Measurements from ENCODE around the gene VTI1A.
A peak's percentile ranks its signal among the peaks of the same experiment; 100 is the strongest.
"Not testable (repeated sequence)": the region's sequence is repeated elsewhere in the genome, so short reads cannot be mapped to it uniquely, and the experiment has no call there.

Gene VTI1A

DNA sequence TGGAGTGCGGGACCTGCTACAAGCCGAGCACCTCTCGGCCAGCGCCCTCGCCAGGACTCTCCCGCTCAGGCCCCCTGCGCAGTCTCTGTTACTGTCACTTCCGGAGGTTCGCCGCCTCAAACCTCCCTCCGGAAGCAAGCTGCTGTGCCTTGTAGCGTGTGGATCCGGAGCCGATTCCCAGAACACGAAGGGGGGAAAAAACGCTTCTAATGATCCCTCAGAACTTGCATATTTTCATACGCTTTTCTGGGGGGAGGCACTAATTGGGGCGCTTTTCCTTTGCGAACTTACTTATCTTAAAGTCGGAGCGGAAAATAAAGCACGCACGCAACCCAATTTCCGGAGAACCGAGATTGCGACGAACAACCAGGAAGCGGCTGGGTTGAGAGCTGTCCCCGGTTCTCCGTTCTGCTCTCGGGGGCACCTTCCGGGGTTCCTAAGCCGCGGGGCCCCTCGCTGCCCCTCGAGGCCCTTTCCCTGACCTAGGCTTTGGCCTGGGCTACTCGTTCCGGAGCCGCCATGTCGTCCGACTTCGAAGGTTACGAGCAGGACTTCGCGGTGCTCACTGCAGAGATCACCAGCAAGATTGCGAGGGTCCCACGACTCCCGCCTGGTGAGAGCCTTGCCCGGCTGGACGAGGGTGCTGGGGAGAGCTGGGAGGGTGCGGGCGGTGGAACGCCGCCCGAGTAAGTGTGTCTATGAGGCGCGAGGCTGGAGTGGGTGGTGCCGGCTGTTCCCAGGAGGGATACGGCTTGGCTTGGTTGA, at the start of gene VTI1A, which contains the start of gene ZDHHC6:
Gene VTI1A (plus strand): TSS at position 361 of the 765 bp plus-strand sequence. CDS start 159 bp downstream, at position 520.
Gene ZDHHC6 (minus strand): TSS at position 60 of the 765 bp plus-strand sequence. CDS start 1,478 bp downstream, outside the sequence.
- peaks cover 36% of the 10 kb centered on the region for H3K4me1 Mint-ChIP-seq (ENCODE audit: low read depth)
- H3K9me3 Mint-ChIP-seq, result no peaks in the 10 kb centered on the region
- H3K27me3 Mint-ChIP-seq (ENCODE audit: low read depth), result no peaks in the 10 kb centered on the region
- peak within 1 kb of the TSS; percentile 96 for H3K4me3 Mint-ChIP-seq
- peak within 1 kb of the TSS; percentile 91 for H3K27ac Mint-ChIP-seq
- H3K36me3 Mint-ChIP-seq (ENCODE audit: low read depth), result peaks cover 24% of the 10 kb centered on the region

DNA sequence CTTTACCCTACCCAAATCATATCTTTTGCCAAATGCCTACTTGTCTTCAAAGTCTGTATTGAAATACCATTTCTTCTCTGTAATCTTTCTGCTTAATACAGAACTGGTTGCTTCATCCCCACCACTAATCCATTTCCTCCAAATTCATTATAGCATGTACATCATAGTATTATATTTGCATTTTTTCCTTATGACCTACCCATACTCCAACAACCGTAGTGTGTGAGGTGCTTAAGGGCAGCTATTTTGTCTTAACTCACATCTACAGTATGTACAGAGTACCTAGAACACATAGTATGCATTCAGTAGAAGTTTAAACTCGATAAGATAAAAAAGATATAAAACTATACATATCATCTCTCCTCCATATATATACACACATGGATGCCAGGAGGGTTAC, 49.4 kb upstream of the VTI1A start:
- Mint-ChIP-seq H3K27ac (no peak overlapping the region), H3K9me3 (no peaks in the 10 kb centered on the region), H3K4me3 (no peak overlapping the region), H3K36me3 (ENCODE audit: low read depth) (peaks cover 23% of the 10 kb centered on the region), H3K27me3 (ENCODE audit: low read depth) (no peaks in the 10 kb centered on the region), H3K4me1 (ENCODE audit: low read depth) (peaks cover 6% of the 10 kb centered on the region)

DNA sequence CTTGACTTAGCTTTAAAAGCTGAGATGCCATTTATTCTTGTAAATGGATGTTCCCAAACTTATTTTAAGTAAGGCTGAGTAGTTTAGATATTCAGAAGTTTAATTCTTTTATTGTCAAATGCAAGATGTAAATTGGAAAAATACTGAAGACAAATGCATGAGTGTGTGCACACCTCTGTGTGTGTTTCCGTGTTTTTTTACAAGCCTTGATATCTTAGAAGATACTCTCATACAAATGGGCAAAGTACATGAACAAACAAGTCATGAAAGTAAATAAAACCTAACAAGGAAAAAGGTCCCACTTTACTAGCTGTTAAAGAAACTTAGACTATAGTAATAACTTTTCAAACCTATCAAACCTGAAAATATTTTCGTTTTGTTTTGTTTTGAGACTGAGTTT, 44.1 kb upstream of the VTI1A start:
- Mint-ChIP-seq H3K27ac (no peak overlapping the region), H3K9me3 (peaks cover 13% of the 10 kb centered on the region)

DNA sequence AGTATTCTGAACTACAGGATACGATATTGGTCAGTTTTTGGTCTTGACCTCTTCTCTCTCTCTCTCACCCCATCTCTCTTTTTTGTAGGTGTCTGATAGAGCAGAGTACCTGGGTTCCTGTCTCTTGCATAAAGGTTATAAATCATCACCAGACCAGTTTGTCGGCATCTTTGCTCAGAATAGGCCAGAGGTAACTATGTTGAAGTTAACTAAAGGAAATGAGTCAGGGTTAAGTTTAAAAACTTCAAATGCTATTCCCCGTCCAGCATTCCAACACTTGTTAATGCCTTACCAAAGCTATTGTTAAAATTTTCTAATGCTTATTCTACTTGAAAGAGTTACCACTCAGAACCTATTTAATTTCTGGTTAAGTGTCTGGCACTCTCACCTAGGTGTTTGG, 42.4 kb upstream of the VTI1A start:
- H3K36me3 Mint-ChIP-seq (ENCODE audit: low read depth), result peaks cover 62% of the 10 kb centered on the region
- H3K4me1 Mint-ChIP-seq (ENCODE audit: low read depth), result no peaks in the 10 kb centered on the region
- H3K27ac Mint-ChIP-seq, result no peak overlapping the region
- no peaks in the 10 kb centered on the region for H3K27me3 Mint-ChIP-seq (ENCODE audit: low read depth)
- peaks cover 13% of the 10 kb centered on the region for H3K9me3 Mint-ChIP-seq
- no peak overlapping the region for H3K4me3 Mint-ChIP-seq

More for the DNA sequence above, 44.1 kb upstream of the VTI1A start:
- H3K4me3 Mint-ChIP-seq, result no peak overlapping the region
- no peaks in the 10 kb centered on the region for H3K27me3 Mint-ChIP-seq (ENCODE audit: low read depth)
- peaks cover 54% of the 10 kb centered on the region for H3K36me3 Mint-ChIP-seq (ENCODE audit: low read depth)
- H3K4me1 Mint-ChIP-seq (ENCODE audit: low read depth), result no peaks in the 10 kb centered on the region

DNA sequence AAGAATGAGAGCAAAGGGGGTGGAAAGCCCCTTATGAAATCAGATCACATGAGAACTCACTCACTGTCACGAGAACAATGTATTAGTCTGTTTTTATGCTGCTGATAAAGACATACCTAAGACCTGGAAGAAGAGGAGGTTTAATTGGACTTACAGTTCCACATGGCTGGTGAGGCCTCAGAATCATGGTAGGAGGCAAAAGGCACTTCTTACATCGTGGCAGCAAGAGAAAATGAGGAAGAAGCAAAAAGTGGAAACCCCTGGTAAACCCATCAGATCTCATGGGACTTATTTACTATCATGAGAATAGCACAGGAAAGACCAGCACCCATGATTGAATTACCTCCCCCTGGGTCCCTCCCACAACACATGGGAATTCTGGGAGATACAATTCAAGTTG, 40.2 kb upstream of the VTI1A start:
- H3K4me1 Mint-ChIP-seq (ENCODE audit: low read depth); H3K27ac Mint-ChIP-seq; H3K4me3 Mint-ChIP-seq; H3K27me3 Mint-ChIP-seq (ENCODE audit: low read depth): not testable (repeated sequence)
- H3K36me3 Mint-ChIP-seq (ENCODE audit: low read depth), result peaks cover 68% of the 10 kb centered on the region
- peaks cover 13% of the 10 kb centered on the region for H3K9me3 Mint-ChIP-seq

DNA sequence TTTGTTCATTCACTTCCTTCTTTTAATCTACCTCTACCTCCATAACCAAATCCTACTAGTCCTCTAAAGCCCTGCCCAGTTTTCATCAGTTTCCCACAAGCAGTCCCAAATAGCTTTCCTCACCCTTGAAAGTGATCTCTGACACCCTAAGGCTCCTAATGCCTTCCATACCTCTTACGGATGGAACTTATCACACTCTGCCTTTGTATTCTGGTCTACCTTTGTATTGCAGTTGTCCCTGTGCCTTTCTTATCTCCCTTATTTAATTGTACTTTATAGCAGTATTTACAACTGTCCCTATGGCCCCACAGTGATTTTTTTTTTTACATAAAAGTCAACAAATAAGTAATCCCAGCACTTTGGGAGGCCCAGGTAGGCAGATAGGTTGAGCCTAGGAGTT, 39.3 kb upstream of the VTI1A start:
- Mint-ChIP-seq H3K4me1 (ENCODE audit: low read depth) (no peaks in the 10 kb centered on the region), H3K27ac (peak overlapping the region; percentile 8), H3K36me3 (ENCODE audit: low read depth) (peaks cover 67% of the 10 kb centered on the region), H3K4me3 (no peak overlapping the region), H3K9me3 (peaks cover 13% of the 10 kb centered on the region), H3K27me3 (ENCODE audit: low read depth) (no peaks in the 10 kb centered on the region)

DNA sequence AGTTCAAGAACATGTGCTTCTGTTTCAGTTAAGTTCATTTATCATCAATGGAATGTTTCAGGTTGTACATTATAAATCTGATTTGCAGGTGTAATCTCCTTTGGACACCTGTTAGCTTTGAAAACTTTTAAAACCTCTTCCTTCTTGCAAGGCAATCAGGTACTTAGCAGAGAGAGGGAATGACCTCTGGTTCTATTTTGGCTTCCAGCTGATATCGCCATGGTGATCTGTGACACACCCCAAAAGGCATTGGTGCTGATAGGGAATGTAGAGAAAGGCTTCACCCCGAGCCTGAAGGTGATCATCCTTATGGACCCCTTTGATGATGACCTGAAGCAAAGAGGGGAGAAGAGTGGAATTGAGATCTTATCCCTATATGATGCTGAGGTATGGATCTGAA, 37.7 kb upstream of the VTI1A start:
- Mint-ChIP-seq H3K36me3 (ENCODE audit: low read depth) (peaks cover 63% of the 10 kb centered on the region), H3K9me3 (peaks cover 13% of the 10 kb centered on the region), H3K4me3 (no peak overlapping the region), H3K27ac (no peak overlapping the region), H3K4me1 (ENCODE audit: low read depth) (no peaks in the 10 kb centered on the region), H3K27me3 (ENCODE audit: low read depth) (no peaks in the 10 kb centered on the region)

DNA sequence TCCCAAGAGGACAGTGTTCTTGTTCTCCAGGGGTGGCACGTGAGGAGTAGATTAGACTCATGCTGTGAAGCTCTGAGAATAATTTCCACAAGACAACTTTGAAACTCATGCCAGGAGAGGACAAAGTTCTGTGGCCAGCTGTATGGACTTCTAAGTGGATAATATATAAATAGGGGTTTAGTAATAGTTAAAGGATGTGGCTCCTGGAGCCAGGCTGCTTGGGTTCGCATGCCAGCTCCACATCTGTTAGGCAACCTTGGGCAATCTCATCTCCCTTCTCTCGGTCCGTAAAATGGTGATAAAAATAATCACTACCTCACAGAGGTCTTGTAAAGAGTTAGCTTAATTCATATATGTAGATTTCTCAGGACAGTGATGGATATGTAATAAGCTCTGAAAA, 37.3 kb upstream of the VTI1A start:
- Mint-ChIP-seq H3K27me3 (ENCODE audit: low read depth) (no peaks in the 10 kb centered on the region), H3K9me3 (peaks cover 13% of the 10 kb centered on the region), H3K36me3 (ENCODE audit: low read depth) (peaks cover 61% of the 10 kb centered on the region), H3K27ac (no peak overlapping the region), H3K4me1 (ENCODE audit: low read depth) (no peaks in the 10 kb centered on the region), H3K4me3 (no peak overlapping the region)

DNA sequence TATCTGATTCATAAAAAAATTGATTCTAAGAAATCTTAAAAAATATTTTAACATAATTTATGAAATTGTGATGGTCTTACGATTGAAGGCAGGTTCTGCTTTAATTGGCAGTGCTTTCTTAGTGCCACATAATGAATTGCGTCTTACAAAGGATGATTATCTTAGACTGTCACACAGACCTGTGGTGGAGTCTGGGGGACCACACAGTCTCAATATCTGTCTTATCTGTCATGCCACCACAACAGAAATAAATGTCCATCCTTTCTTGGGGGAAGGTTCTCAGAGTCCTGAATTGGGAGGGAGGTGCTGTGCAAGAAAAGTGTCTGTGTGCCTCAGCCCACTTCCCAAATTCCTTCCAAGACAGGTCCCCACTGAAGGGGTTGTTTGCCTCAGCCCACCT, 34.3 kb upstream of the VTI1A start:
- Mint-ChIP-seq H3K27me3 (ENCODE audit: low read depth) (no peaks in the 10 kb centered on the region), H3K4me3 (no peak overlapping the region), H3K4me1 (ENCODE audit: low read depth) (no peaks in the 10 kb centered on the region), H3K27ac (no peak overlapping the region), H3K36me3 (ENCODE audit: low read depth) (peaks cover 54% of the 10 kb centered on the region), H3K9me3 (no peaks in the 10 kb centered on the region)

DNA sequence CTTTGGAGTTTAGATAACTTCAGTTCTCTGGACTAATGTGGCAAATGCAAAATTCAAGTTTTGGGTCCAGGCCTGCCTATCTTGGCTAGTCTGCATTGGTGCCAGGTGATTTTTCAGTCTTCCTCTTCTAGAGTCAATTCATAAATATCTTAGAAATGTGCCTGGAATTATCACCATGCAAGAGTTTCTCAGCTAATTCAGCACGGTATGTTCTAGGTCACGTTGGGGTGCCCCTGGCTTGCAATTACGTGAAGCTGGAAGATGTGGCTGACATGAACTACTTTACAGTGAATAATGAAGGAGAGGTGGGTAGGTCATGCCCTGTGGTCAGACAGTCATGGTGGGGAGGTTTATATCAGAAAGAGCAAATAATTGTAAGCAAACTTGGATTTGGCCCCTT, 25.3 kb upstream of the VTI1A start:
- no peaks in the 10 kb centered on the region for H3K9me3 Mint-ChIP-seq
- H3K27me3 Mint-ChIP-seq (ENCODE audit: low read depth), result no peaks in the 10 kb centered on the region
- H3K27ac Mint-ChIP-seq, result no peak overlapping the region
- H3K4me3 Mint-ChIP-seq, result no peak overlapping the region
- H3K4me1 Mint-ChIP-seq (ENCODE audit: low read depth), result no peaks in the 10 kb centered on the region
- peaks cover 35% of the 10 kb centered on the region for H3K36me3 Mint-ChIP-seq (ENCODE audit: low read depth)

DNA sequence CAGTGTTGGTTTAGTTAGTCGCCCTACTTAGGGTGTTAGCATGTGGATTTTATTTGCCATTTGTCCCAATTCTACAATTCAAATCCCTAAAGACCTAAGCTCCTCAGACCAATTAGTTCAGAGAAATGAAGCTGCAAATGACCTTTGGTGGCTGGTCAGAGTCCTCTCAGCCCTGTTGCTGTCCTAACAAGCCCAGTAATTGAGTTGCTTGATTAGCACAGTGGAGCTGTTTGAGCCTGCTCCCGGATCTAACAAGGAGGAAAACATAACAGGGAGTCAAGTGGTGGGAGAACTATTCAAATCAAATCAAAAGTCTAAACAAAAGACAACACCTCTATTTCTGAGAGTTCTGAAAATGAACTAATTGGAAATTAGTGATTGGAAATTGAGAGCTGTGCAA, 22.4 kb upstream of the VTI1A start:
- H3K36me3 Mint-ChIP-seq (ENCODE audit: low read depth), result peaks cover 49% of the 10 kb centered on the region
- no peak overlapping the region for H3K27ac Mint-ChIP-seq
- H3K27me3 Mint-ChIP-seq (ENCODE audit: low read depth), result no peaks in the 10 kb centered on the region
- H3K4me3 Mint-ChIP-seq, result no peak overlapping the region
- H3K4me1 Mint-ChIP-seq (ENCODE audit: low read depth), result no peaks in the 10 kb centered on the region
- H3K9me3 Mint-ChIP-seq, result no peaks in the 10 kb centered on the region

DNA sequence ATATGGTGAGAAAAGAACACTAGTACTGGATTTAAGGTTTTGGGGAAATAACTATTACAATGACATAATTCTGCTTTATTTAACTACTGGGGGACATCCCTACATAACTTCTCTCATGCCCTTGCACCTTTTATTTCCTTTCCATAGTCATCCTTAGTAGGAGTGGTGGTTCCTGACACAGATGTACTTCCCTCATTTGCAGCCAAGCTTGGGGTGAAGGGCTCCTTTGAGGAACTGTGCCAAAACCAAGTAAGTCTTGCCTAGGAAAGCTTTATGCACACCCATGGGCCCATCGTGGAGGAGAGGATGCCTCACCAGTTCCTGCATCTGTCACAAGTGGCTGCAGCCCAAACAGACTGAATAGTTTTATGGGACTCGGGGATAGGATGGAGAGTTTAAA, 20.9 kb upstream of the VTI1A start:
- no peaks in the 10 kb centered on the region for H3K4me1 Mint-ChIP-seq (ENCODE audit: low read depth)
- H3K36me3 Mint-ChIP-seq (ENCODE audit: low read depth), result peaks cover 49% of the 10 kb centered on the region
- H3K27ac Mint-ChIP-seq, result no peak overlapping the region
- no peaks in the 10 kb centered on the region for H3K27me3 Mint-ChIP-seq (ENCODE audit: low read depth)
- H3K4me3 Mint-ChIP-seq, result no peak overlapping the region
- H3K9me3 Mint-ChIP-seq, result no peaks in the 10 kb centered on the region

DNA sequence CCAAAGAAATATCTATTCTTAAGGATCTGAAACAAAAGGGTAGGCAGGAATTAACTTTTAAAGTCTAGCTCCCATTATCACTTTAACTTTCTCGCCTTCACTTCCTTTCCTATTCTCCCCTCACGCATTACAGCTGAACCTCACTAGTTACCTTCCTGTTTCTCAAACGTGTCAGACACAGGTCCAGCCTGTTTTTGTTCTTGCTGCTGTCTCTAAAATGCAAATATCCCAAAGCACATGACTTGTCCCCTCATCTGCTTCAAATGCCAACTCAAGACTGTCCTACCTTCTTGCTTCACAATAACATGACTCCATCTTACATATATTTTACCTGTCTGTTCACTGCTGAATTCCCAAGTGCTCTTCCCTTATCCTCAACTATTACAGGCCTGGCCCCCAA, 17.9 kb upstream of the VTI1A start:
- H3K27ac Mint-ChIP-seq, result no peak overlapping the region
- H3K27me3 Mint-ChIP-seq (ENCODE audit: low read depth), result no peaks in the 10 kb centered on the region
- H3K36me3 Mint-ChIP-seq (ENCODE audit: low read depth), result peaks cover 49% of the 10 kb centered on the region
- H3K4me1 Mint-ChIP-seq (ENCODE audit: low read depth), result no peaks in the 10 kb centered on the region
- no peaks in the 10 kb centered on the region for H3K9me3 Mint-ChIP-seq
- no peak overlapping the region for H3K4me3 Mint-ChIP-seq

DNA sequence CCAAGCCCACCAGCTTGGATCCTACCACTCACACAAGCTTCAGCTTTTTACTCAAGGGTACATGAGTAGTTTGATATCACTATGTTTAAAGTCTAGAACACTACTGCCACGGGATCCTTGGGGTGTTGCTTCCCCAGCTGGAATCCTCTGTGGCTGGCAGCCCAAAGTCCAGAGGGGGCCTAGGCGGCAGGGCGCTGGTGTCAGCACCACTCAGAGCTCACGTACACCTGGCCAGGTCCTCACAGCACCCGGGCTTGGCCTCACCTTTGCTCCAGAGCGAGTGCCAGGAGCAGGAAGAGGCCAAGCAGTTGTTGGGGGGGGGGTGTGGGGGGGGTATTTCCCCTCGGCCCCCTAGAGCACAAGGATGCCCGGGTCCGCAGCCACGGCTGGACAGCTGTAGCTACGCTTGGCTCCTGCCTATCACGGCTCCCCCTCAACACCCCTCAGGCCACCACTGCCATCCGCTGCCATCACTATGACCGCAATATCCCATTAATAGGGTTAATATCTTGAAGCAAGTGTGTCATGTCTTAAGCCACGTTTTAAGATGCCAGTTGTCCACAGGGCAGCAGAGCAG, 17.3 kb upstream of the VTI1A start:
- Mint-ChIP-seq H3K4me3 (no peak overlapping the region), H3K9me3 (no peaks in the 10 kb centered on the region), H3K27me3 (ENCODE audit: low read depth) (no peaks in the 10 kb centered on the region), H3K27ac (no peak overlapping the region), H3K4me1 (ENCODE audit: low read depth) (no peaks in the 10 kb centered on the region), H3K36me3 (ENCODE audit: low read depth) (peaks cover 55% of the 10 kb centered on the region)

DNA sequence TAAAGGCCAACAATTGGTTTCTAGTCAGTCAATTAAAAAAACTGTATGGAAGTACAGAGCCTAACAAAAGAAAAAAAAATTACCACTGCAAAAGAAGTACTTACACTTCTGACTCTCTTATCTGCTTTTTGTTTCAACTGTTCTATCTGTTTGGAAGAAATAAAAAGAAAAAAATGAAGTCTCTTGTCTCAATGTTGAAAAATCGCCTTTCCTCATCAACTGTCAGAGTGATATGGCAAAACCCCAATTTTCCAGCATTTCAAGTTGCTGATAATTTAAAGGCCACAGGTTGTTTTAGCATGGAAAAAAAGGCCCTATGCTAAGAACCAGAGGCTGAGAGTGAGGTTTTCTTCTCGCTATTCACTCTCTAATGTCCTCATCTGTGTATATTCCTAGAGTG, 13.9 kb upstream of the VTI1A start:
- Mint-ChIP-seq H3K36me3 (ENCODE audit: low read depth) (peaks cover 41% of the 10 kb centered on the region), H3K4me3 (no peak overlapping the region), H3K27me3 (ENCODE audit: low read depth) (no peaks in the 10 kb centered on the region), H3K4me1 (ENCODE audit: low read depth) (no peaks in the 10 kb centered on the region), H3K27ac (no peak overlapping the region), H3K9me3 (no peaks in the 10 kb centered on the region)

Measured in T-helper 1 cell treated with Interleukin-12 subunit alpha and Interleukin-12 subunit beta and Interleukin-4 antibody, amounts not matched to agents 30 μg/mL and 1 μg/mL, for 36 hours (primary cell).